ENCODE results near the gene MMD2. TPM values are rescaled to one million over a fixed set of nuclear protein-coding genes. Genes with fewer than 3 reads are reported as not detected.

Gene MMD2
- total RNA-seq, 1 donor from 2014 or later: not detected

DNA sequence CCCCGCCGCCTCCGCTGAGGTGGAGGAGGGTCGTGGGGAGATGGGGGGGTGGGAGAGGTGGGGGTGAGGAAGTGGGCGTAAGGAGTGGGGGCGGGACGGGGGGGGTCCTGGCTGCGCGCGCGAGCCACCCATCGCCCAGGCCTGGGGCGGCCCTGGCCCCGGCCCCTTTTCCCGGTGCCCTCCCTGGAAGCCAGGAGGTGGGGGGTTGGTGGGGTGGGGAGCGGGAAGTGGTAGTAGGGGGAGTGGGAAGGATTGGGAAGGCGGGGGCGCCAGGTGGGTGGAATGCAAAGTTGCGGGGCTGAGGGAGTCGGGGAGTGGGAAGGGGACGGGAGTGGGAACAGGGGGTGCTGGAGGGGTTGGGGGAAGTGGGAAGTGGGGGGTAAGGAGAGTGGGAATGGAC lies 319 bp upstream of the MMD2 start:
- intact Hi-C loops (cut with micrococcal nuclease): no loop called here

DNA sequence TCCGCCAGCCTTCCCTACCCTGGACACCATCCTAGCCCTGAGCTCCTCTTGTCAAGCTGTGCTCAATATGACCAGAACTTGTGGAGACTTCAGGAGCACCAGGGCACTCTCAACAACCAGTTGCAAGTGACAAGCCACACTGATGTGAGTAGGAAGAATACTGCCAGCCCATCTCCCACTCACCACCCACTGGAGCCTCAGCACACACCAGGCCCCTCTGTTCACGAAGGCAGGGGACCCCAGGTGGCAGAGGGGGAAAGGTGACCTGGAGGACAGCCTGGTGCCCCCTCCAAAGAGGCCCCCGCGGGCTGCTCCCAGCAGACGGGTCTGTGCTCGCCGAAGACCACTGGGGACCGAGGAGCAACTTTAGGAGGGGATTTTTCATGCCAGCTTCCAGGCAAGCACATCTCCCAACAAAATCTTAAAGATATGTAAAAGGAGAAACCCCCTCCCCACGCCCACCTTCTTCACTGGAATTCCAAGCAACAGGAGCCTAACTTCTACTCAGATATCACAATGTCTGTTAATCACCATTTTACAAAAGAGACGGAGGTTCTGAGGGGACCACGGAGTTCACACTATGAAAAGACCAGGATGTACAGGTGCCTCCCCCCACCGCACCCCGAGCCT lies 1.0 kb downstream of the MMD2 start:
- intact Hi-C loops (cut with micrococcal nuclease): no loop called here

DNA sequence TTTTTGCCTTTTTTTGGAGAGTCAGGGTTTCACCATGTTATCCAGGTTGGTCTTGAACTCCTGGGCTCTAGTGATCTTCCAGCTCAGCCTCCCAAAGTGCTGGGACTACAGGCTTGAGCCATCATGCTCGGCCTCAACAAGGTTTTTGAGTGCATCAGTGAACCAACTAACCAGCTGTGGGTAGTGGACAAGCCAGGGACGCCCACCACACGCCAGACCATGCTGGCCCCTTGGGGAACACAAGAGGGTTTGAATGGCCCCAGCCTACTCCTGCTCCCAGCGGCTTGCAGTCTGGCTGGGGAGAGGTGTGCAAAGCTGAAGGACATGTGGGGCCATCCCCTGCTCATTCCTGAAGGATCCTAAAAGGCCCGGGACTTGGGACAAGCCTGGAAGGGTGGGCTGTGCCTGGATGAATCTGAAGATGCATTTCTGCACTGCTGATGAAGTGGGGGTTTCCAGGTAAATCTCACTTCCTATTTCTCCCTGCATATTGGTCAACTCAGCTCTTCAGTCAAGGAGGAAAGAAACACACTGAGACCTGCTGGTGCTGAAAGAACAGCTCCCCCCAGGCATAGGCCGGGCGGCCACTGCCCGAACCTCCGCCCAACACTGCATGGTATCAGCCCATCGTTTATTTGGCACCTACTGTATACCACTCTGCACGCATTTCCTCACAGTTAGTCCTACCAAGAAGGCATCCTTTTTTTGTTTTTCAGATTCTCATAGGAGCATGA lies 6.9 kb downstream of the MMD2 start:
- intact Hi-C loops (cut with micrococcal nuclease): no loop called here

DNA sequence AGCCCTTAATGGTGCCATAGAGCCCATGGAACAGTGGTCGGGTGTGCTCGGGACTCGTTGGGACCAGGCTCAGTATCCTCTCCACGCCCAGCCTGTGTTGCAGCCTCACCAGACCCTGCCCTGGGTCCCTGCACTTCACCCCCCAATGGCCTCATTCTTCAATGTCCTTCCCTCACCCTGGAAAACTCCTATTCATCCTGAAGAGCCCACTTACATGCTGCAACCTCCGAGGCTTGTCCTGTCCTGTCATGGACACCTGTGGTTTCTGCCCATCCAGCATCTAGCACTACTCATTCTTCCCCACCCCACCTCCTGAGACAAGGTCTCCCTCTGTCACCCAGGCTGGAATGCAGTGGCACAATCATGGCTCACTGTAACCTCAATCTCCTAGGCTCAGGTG lies 7.7 kb downstream of the MMD2 start:
- intact Hi-C loops (cut with micrococcal nuclease): no loop called here

DNA sequence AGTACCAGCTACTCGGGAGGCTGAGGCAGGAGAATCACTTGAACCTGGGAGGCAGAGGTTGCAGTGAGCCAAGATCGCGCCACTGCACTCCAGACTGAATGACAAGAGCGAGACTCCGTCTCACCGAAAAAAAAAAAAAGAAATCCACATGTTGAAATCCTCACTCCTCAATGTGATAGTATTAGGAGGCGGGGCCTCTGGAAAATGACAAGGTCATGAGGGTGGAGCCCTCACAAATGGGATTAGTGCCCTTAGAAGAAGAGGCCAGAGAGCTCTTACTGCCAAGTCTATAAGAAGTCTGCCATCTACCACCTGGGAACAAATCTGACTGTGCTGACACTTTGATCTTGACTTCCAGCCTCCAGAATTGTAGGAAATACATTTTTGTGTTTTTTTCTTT lies 10.6 kb downstream of the MMD2 start:
- intact Hi-C loops (cut with micrococcal nuclease): no loop called here

DNA sequence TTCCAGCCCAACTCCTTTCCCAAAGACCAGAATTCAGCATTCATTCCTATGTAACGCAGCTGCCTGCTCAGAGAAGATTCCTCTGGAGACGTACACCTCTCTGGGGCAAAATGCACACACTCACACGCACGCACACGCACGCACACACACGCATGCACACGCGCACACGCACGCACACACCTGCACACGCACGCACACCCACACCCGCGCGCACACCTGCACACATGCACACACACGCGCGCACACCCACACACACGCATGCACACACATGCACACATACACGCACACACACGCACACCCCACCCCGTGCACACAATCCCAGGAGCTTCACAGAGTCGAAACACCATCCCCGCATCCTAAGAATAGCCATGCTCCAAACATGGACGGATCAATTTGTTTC lies 13.0 kb downstream of the MMD2 start:
- intact Hi-C loops (cut with micrococcal nuclease): no loop called here

DNA sequence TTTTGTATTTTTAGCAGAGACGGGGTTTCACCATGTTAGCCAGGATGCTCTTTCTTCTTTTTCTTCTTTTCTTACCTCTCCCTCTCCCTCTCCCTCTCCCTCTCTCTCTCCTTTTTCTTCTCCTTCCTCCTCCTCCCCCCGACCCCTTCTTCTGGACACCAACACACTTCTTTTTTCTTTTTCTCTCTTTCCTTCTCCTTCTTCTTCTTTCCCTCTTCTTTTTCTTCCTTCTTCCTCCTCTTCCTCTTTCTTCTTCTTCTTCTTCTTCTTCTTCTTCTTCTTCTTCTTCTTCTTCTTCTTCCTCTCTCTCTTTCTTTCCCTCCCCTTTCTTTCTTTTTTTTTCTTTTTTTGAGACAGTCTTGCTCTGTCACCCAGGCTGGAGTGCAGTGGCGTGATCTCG lies 14.0 kb downstream of the MMD2 start:
- intact Hi-C loops (cut with micrococcal nuclease): no loop called here

DNA sequence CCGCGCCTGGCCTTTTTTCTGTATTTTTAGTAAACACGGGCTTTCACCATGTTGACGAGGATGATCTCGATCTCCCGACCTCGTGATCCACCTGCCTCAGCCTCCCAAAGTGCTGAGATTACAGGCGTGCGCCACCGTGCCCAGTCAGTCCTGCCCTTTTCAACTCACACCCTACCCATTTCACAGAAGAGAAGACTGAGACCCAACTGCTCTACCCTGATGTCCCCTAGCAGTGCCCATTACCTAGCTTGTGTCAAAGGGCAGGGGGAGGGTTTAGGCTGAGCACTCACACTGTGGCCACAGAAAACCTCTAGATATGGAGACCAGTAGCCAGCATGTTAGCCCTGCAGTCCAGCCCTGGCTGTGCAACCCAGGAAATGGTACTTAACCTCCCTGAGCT lies 15.7 kb downstream of the MMD2 start:
- intact Hi-C loops (cut with micrococcal nuclease): no loop called here

DNA sequence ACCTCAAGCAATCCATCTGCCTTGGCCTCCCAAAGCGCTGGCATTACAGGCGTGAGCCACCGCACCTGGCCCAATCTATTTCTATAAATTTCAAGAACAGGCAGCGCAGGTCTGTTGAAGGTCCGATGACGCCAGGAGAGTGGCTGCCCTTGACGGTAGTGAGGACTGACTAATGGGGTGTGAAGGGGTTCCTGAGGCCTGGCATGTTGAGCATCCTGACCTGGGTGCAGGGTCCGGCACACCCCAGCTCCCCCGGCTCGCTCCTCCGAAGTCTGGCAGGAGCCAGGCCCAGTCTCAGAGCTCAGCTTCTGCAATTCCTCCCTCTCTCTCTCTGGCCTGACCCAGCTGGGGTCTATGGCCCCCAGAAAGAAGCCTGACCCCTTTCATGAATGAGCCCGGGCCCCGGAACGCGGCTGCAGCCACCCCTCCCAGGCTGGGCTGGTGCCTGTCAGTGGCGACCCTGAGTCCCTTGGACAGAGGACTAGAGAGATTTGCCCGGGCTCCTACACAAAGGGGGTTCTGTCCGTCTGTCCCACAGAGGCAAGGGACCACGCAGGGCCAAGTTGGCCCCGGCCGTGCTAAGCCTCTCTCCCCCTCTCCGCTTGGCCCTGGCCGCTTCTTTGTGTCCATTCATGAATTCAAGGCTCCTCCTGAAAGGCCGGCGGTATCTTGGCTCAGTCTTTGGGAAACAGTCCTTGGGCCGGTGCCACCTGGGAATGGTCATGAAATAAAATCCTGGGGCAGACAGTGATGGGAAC lies 18.8 kb downstream of the MMD2 start:
- intact Hi-C loops (cut with micrococcal nuclease): no loop called here

DNA sequence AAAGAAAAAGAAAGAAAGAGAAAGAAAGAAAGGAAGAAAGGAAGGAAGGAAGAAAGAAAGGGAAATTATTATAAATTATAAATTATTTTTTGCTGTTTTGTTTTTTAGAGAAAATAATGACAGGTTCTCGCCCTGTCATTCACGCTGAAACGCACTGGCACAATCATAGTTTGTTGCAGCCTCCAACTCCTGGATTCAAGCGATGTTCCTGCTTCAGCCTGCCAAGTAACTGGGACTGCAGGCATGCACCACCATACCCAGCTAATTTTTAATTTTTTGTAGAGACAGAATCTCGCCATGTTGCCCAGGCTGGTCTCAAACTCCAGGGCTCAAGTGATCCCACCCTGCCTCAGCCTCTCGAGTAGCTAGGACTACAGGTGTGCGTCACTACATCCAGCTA lies 21.6 kb downstream of the MMD2 start:
- intact Hi-C loops (cut with micrococcal nuclease): no loop called here

DNA sequence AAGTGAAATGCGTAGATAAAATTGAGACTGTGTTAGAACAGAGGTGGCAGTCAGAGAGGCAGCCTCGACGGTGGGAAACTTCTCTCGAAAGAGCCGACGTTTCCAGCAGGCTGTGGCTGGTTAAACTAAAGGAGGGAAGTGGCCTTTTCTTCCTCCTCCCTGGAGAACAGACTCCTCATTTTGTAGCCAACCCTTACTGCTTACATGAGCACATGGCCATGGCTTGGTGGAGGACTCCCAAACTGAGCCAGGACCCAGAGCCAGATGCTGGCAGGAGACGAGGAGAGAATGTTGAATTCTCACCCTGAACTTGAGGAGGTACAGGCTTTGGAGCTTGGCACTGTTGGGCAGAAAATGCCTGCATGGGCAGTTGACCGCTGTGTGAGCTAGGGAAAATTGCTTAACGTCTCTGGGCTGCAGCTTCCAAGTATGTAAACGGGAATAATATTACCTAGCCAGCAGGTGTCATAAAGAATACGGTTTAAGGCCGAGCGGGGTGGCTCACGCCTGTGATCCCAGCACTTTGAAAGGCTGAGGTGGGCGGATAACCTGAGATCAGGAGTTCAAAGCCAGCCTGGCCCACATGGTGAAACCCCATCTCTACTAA lies 24.5 kb downstream of the MMD2 start:
- intact Hi-C loops (cut with micrococcal nuclease): no loop called here

DNA sequence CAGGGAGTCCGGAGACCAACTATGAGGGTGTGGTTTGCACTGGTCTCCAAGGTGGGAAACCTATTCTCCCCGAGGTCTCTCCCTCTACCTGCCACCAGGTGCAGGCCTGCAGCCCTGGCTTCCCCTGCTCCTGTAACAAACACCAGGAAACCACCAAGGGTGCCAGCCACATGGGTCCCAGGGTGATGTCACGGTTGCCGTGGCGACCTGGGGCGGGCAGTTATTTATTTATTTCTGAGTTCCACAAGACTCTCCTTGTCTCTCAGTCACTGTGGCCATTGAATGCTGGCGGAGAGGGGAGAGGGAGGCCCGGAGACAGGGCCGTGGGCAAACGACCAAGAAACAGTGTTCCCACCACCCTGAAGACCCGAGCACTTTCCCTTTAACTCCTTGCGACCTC lies 27.0 kb downstream of the MMD2 start:
- intact Hi-C loops (cut with micrococcal nuclease): no loop called here

DNA sequence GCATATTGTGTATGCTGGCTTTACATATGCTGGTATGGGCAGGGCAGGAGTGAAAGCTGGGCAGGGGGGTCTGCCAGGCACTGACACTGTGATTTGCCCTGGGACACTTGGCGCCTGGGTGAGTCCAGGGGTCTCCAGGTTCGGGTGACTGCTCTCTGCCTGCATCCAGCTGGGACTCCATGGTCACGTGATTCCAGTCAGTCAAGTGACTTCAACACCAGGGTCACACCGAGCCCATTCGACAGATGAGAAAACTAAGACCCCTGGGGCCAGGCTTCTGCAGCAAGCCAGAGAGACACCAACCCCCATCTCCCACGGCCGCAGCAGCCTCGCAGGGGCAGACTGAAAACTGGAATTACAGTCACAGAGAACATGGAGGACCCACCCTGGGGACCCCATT lies 30.0 kb downstream of the MMD2 start:
- intact Hi-C loops (cut with micrococcal nuclease): no loop called here

DNA sequence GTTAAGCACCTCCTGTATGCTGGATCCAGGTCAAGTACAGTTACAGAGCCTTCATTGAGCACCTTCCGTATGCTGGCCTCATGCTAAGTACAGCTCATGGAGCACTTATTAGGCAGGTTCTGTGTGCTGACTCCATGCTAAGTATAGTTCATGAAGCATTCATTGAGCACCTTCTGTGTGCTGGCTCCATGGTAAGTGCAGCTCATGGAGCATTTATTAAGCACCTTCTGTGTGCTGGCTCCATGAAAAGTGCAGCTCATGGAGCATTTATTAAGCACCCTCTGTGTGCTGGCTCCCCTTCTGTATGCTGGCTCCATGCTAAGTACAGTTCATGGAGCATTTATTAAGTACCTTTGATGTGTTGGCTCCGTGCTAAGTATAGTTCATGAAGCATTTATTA lies 30.5 kb downstream of the MMD2 start:
- intact Hi-C loops (cut with micrococcal nuclease): no loop called here

DNA sequence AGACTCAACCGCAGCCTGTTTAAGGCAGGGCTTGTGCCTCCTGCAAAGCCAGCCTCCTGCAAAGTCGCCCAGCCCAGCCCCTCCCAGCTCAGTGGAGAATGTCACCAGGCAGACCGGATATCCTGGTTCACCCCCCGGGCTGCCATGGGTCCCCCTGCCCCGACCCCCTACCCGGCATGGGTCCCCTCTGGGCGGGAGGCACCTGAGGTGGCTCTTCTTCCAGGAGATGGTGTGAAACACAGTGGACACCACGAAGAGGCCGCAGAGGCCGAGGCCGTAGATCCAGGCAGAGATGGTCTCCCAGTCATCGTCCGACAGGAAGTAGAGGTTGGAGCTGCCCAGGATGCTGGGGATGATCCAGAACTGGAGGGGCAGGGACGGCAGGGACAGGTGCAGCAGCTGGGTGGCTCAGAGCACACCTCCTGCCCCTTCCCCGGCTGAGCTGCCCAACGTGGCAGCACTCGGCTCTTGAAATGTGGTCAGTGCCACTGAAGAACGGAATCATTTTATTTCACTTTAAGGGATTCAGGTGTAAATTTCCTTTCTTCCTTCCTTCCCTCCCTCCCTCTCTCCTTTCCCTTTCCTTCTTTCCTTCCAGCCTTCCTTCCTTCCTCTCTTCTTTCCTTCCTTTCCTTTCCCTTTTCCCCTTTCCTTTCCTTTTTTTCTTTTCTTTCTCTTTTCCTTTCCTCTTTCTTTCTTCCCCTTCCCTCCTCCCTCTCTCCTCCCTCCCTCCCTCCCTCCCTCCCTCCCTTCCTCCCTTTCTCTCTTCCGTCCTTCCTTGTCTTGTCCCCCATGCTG lies 38.8 kb downstream of the MMD2 start:
- intact Hi-C loops (cut with micrococcal nuclease): no loop called here

DNA sequence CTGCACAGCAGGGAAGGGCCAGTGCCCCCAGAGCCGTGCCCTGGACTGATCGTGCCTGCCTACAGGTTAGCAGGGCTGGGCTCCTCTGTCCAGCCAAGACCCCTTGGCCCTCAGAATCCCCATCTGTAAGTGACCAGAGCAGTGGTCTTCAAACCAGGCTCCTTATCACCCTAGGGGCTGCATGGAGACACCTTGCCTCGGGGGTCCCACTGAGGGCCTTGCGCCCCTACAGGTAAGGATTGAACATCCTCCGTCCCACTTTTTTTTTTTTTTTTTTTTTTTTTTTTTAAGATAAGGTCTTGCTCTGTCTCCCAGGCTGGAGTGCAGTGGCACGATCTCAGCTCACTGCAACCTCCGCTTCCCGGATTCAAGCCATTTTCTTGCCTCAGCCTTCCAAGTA lies 42.9 kb downstream of the MMD2 start:
- intact Hi-C loops (cut with micrococcal nuclease): no loop called here

DNA sequence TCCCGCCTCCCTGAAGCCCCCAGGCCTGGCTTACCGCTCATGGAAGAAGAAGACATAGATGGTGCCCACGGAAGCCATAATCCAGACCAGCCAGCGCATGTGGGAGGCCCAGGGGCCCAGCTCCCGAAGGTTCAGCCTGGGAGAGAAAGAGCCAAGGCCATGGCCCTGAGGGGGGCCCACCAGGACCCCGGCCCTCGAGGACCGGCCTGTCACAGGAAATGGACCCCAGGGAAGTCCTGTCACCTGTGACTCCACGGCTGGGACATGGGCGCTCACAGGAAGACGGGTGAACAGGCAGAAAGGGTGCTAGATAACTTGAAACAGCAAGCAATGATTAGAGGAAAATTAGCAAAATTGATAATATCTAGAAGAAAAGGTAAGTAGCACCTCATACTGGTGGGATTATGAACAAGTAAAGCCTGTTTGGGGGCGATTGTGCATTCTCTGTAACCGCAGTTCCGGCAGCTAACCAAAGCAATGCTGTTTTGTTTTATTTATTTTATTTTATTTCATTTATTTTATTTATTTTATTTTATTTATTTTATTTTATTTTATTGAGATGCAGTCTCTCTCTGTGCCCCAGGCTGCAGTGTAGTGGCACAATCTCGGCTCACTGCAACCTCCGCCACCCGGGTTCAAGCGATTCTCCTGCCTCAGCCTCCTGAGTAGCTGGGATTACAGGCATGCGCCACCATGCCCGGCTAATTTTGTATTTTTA lies 47.7 kb downstream of the MMD2 start:
- intact Hi-C loops (cut with micrococcal nuclease): no loop called here

DNA sequence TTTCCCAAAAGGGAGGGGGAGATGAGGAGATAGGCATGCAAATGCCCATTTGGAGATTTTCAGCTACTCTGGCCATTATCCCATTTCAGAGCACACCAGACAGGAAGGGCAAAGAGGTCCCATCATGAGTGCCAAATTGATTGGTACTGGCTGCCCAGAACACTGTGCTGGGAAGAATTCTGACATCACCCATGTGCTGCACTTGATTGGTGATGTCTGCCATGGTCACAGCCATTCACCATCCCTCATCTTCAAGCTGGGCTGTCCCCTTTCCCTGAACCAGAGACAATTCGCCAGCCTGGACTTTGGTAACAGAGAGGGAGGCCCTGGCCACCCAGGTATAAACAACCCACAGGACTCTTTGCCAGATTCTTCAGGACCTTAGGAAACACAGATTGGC lies 52.3 kb downstream of the MMD2 start:
- intact Hi-C loops (cut with micrococcal nuclease): no loop called here

DNA sequence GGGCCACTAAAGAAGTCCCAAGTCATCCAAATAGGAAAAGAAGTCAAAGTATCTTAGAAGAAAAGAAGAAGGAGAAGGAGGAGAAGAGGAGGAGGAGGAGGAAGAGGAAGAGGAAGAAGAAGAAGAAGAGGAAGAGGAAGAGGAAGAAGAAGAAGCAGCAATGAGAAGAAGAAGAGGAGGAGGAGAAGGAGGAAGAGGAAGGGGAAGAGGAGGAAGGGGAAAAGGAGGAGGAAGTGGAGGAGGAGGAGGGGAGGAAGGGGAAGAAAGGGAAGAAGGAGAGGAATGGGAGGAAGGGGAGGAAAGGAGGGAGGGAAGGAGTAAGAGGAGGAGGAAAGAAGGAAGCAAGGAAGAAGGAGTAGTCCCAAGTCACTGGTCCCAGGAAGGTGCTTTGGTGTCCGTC lies 53.8 kb downstream of the MMD2 start:
- intact Hi-C loops (cut with micrococcal nuclease): no loop called here

DNA sequence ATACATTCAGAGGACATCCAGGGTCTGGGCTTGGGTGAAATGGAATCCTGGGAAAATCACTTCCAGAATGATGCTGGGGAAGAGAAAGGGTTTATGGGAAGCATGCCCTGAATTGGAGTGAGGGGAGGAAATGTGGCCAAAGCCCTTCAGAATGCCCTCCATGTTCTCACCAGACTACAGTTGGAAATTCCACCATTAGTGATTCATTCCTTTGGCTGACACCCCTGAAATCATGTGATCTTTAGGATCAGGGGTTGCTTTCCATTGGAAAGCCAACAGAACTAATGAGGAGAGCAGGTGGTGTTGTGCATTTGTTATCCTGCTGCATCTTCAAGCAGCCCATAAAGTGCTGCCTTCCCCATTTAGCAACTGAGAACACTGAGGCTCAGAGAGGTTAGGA lies 54.6 kb downstream of the MMD2 start:
- intact Hi-C loops (cut with micrococcal nuclease): no loop called here

DNA sequence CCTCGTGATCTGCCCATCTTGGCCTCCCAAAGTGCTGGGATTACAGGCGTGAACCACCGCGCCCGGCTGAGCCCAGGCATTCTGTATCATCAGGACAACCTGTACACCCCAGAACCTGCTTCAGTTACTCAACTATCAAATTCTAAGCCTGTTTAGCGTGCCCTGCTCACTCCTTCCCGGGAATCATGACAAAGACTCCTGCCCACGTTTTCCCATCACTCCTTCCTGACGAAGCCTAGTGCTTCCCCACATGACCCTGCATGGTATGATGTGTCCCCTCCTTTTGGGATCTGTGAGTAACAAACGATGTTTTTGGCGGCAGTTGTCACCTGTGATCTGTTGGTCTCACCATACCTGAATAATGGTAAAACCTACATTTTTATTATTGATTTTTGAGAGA lies 63.2 kb downstream of the MMD2 start:
- intact Hi-C loops (cut with micrococcal nuclease): no loop called here
